Stimulated activated CD4-positive, alpha-beta T cell treated with anti-CD3 and anti-CD28 coated beads, Interleukin-1b, Interleukin-23, amount 100 ng/mL, for 4 hours (primary cell): ENCODE data around the gene CLHC1.
"Not testable (repeated sequence)": the region's sequence is repeated elsewhere in the genome, so short reads cannot be mapped to it uniquely, and the experiment has no call there.

Experiments
- DNase-seq, 2 donors: peaks; one replicate each; pipeline ENCODE4 v3.0.0-alpha.2; 2020; ENCODE audit warnings: low read depth in 2 of 2

Gene CLHC1

DNA sequence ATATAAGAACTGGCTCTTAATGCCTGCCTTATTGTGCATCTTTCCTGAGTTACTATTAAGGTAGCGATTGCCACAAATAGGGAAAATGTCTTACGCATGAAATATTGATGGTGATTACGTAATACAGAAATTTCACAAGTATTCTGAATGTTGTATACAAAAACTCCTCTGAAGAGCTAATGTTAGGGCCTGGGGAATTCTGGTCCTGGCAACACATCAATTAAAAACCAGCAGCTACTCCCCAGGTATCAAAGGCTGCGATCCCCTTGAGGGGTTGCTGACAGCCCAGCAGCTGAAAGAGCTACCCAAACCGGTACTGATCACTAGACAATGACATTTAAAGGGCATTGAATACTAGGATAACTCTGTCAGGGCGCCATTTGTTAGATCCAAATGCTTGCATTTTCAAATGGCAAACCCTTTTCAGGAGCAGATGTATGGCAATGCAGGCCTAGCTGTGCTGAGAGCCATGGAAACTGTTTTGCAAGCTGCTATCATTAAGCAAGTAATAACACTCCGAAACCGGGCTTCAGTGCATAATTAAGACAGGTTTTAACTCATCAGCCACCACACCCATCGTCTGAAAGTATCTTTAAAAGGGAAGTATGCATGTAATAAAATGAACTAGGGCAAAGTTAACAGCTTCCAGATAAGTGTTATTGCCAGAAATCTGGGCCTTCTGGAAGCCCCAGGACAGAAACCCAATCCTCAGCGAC, 78.4 kb downstream of the CLHC1 start:
- no peak for DNase-seq

DNA sequence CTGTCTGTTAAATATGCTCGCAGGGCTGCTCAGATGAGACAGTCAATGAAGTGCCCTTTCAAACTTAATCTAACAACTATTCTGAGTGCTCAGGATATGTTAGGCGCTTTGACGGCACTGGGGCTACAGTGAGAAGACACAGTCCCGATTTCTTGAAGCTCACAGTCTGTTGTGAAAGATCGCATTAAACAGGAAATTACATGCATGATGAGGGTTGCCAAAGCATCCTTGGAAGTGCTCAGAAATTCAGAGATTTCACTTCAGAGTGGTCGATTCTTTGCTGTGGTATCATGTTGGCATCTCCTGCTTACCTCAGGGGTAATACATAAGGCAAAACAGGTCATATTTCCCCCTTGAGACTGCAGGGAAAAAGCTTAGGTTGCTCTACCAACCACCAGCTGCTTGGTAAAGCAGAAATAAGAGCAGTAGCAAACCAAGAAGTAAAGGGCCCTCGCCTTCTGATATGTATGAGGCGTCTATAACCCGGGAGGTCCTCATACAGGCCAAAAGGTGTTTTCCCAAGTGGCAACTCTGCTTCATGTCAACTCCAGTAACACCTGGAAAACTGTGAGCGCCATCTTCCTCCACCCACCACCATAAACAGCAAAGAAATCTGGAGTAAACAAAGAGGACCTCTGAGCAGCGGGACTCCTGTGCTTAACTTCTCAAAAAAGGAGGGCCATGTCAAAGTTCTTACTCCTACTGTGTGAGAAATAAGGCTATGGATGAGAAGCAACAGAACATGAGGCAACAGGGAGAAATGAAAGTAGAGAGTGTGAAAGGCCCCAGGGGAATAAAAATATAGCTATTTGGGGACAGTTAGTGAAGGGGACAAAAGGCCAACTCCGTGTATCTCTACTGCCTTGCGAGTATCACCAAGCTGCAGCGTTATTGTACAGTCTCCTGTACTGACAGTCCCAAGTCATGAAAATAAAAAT, 79.3 kb downstream of the CLHC1 start:
- no peak for DNase-seq

DNA sequence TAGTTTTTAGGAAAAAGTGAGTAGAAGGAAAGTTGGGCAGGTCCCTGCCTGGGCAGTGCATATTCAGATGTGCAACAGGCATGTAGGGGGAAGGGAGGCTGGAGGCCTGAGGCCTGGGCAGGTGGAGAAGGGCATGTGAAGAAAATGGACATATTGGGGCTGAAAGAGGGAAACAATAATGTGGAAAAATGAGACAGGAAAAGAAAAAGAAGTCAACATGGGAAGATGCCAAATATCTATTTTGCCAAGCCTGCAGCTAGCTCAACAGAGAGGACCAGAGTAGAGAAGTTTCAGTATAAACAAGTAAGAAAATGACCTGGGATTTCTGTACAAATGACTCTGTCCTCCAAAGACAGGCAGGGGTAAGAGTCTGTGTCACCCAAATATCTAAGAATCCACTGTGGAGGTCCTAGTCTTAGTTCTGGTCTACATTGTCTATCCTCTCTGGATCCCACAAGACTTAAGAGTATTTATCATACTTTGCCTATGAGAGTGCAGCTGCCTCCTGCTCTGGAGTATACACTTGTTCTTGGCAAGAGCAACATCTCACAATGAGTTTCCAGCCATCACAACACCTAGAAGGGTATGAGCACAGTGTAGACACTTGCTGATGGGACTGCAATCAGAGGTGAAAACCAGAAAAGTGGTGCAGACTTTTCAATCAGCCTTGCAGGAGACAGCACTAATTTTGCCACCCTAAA, 80.2 kb downstream of the CLHC1 start:
- no peak for DNase-seq

DNA sequence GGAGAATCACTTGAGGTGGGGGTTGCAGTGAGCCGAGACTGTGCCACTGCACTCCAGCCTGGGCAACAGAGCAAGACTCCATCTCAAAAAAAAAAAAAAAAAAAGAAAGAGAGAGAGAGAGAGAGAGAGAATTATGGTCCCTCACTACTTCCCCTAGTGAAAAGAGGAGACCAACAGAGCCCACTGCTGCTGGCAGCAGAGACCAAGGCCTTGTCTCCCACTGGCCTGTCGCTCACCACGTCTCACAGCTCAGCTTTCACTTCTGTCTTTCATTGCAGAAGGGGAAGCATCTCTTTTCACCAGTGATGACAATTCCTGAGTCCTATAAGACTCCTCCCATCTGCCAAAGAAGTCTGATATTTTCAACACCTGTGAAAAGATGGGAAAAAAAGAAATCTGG, 81.3 kb downstream of the CLHC1 start:
- DNase-seq, result no peak

DNA sequence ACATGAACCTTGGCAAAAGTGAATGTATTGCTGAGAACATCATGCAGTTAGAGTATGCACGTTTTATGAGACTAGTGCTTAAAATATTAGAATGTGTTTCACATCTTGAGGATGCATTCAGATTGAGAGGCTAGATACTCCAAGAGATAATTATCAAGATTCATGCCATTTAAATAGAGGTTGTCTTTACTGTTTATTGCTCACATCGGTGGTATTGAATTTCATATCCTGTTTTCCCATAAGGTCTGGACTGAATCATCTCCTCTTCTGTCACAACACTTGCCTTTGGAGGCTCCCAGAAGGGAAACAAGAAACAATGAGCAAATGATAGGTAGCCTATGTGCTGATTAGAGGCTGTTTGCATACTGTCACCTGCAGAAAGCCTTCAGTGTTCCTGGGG, 83.8 kb downstream of the CLHC1 start:
- no peak for DNase-seq

DNA sequence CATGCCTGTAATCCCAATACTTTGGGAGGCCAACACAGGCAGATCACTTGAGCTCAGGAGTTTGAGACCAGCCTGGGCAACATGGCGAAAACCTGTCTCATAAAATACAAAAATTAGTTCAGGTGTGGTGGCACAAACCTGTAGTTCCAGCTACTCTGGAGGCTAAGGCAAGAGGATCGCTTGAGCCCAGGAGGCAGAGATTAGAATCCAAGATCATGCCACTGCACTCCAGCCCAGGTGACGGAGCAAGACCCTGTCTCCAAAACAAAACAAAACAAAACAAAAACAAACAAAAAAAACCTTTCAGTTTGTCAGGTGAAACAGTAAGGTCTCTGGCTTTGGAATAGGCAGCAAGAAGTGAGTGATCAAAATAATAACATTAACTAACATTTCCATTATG, 84.6 kb downstream of the CLHC1 start:
- no peak for DNase-seq

DNA sequence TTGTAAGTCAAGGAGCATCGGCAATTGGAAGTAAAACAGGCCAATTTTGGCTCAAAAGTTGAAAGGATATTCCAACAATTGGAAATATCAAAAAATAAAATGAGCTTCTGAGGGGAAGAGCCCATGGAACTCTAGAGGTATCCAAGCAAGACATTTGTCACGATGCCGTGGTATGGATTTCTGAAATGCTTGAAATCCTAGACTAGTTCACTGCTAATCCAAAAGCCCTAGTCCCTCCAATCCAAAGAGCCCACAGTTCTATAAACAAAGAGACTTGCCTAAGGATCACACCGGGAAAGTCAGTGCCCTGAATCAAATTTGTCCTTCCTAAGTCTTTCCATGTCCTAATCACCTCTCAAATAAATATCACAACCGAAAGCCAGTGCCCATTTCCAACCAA, 85.1 kb downstream of the CLHC1 start:
- DNase-seq, result no peak

DNA sequence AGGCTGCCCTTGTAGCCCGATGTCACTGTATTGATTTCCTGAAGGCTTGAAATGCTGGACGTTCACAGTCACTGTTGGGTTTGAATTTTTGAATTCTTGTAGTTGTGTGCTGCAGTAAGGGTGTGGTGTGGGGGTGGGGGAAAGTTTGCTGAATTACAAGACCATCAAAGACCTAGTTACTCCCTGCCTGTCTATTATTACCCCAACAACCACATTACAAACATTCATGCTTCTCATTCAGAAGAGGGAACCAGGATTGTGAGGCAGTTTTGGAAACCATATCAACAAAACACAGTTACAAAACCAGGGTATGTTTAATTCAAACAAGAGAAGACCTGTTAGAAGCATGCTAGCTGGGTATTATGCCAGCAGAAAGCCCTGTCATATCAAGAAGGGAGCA, 85.8 kb downstream of the CLHC1 start:
- DNase-seq, result no peak

DNA sequence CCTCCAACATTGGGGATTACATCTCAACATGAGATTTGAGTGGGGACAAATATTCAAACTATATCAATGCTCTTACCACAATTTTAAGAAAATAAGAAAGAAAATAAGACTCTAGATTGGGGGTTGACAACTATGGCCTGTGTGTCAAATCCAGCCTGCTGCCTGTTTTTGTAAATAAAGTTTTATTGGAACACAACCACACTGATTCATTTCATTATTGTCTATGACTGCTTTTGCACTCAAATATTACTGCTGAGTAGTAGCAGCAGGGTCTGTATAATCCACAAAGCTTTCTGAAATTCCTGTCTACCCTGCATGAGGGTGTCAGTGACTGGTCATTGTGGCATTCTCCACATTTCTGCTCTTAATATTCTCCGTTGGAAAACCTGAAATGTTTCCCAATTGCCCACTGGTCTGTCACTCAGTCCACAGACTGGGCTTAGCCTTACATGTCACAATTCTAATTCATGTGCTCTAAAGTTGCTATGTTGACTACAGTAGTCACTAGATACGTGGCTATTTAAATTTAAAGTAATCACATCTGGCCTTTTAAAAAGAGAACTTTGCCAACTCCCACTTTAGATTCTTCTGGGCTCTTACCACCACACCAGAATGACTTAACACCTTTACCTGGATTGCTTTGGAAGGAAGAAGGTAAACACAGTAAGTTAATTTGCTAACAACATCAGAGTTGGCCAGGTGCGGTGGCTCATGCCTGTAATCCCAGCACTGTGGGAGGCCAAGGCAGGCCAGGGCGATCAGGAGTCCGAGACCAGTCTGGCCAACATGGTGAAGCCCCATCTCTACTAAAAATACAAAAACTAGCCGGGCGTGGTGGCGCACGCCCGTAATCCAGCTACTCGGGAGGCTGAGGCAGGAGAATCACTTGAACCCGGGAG, 86.9 kb downstream of the CLHC1 start:
- DNase-seq, result no peak

DNA sequence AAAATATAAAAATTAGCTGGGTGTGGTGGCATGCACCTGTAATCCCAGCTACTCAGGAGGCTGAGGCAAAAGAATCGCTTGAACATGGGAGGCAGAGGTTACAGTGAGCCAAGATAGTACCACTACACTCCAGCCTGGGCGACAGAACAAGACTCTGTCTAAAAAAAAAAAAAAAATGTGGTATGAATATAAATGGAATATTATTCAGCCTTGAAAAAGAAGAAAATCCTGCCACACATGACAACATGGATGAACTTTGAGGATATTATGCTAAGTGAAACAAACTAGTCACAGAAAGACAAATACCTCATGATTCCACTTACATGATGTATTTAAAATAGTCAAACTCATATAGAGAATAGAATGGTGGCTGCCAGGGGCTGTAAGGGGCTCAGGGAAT, 88.4 kb downstream of the CLHC1 start:
- not testable (repeated sequence) for DNase-seq

DNA sequence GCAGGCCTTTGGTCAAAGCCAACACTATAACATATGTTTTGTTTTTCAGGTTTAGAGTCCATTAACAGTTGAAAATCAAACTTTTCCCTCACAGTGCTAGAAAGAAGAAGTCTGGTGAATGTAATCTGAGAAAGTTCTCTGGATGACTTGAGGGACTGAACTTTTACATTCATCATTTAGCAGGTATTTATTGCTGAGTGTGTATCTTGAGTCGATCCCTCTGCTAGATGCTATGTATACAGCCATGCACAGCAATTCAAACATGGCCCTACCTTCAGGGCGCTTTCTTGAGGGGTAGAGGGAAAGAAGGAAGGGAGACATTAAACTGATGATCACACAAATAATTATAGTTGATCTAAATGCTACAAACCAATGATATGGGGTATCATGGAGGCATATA, 89.6 kb downstream of the CLHC1 start:
- DNase-seq, result no peak

DNA sequence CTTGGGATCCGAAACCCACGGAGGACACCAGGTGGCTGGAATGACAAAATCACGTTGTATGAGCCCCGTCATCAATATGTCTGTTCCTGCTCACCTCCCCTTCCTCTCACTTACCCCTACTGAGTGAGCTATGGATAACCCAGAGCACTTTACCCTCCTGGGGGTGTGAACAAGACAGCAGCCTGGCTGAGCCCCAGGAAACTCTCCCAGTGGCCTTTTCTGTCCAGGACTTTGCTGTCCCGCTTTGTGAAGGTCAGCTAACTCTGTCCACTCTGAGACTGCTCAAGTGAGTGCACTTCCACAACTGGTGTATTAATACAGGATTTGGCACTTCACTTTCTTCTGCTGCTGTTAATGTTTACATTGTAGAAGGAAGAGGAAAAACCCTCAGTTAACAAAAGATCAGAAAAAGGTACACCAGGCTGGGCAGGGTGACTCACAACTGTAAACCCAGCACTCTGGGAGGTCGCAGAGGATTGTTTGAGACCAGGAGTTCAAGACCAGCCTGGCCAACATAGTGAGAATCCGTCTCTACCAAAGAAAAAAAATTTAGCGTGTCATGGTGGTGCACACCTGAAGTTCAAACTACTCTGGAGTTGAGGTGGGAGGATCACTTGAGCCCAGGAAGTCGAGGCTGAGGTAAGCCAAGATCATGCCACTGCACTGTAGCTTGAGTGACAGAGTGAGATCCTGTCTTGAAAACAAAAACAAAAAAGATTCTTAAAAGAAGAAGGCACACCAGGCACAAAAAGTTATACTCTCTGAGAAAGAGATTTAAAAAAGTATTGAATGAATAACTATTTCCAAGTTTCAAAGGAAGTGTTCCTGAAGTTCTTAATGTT, 90.3 kb downstream of the CLHC1 start:
- no peak for DNase-seq

DNA sequence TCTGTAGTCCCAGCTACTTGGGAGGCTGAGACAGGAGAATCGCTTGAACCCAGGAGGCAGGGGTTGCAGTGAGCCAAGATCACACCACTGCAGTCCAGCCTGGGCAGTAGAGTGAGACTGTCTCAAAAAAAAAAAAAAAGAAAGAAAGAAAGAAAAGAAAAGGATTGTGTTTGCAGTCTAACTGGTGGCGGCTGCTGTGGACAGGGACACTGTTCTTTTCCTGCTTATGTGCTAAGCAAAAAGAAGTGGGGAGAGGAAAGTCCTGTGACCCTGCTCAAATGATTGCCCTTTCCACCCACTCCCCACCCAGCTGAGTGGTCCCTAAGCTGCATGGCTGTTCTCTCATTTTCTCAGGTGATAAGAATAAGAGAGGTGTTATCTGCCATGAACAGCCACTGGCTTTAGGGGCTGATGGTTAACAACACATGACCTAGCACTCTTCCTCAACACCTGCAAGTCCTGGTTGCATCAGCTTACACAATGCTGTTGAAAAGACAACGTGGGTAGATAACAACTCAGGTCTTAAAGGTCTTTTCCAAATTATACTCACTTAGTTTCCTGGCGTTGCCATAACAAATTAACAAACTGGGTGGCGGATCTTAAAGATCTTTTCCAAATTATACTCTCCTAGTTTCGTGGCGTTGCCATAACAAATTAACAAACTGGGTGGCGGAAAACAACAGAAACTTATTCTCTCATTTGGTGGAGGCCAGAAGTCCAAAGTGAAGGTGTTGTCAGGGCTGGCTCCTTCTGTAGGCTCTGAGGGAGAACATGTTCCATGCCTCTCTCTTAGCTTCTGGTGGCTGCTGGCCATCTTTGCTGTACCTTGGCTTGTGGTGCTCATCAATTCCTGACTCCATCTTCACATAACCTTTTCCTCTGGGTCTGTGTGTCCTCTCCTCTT, 91.5 kb downstream of the CLHC1 start:
- no peak for DNase-seq

DNA sequence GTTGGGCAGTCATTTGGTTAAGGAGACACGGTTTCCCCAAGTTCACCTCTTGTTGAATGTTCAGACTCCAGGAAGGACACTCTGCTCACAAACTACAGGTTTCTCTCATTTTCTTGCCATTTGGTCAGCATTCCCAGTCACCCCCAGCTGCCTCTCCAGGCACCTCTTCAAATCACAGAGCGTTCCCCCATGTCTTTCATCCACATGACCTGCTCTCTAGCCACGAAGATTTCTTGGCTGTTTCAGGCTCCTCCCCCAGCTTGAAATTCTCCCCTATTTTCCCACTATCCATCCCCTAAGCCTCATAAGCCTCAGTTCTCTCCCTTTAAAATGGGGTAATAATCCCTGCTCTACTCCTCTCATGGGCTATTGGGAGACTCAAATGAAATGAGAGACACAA, 92.8 kb downstream of the CLHC1 start:
- no peak for DNase-seq

DNA sequence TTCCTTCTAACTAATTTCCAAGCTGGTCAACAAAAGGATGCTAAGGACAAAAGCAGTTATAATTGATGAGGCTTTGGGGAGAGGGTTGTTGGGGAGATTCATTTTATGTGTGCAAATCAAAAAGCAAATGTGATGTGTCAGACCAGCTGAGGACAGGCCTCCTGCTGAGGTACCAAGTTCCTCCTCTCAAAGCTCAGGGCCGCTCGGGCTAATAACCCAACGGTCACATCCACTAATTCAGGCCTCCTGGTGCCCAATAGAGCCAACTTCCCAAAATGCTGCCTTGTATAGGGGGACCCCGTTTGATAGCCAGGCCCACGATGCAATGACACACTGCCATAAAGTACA, 93.2 kb downstream of the CLHC1 start:
- DNase-seq, result no peak

DNA sequence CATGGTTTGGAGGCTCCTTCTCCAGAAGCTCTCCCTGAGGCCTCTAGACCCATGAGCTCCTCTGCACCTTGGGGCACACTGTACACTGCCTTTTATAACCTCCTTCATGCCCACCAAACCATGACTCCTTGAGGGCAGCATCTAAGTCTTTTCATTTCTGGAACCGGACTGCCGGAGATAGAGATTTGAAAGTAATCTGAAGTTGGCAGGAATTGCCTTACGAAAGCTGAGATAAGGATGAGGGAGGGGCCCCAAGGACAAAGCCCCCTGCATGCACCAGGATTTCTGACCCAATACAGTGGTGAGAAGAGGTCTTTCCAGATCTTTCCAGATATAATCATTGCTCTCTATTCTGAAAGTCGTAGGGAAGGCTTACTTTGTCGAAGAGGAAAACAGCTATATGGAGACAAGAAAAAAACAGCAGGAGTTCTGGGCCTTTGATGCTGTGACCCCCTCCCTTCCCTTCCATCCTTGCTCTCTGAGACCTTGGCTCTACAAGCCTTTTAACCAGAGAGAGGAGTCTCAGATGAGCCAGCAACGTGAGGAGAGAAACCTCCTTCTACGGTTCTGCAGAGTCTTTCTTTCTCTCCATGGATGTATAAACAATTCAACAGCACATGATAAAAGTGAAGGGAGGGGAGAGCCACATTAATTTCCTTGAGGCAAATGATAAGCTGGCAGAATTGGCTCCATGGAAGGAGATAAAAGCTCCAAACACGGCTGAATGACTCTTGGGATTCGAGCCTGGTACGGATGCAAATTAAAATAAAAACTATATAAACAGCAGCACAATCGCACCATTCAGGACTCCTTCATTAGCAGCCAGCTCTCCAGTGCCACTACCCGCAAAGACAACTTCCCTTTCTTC, 93.8 kb downstream of the CLHC1 start:
- DNase-seq, result no peak

DNA sequence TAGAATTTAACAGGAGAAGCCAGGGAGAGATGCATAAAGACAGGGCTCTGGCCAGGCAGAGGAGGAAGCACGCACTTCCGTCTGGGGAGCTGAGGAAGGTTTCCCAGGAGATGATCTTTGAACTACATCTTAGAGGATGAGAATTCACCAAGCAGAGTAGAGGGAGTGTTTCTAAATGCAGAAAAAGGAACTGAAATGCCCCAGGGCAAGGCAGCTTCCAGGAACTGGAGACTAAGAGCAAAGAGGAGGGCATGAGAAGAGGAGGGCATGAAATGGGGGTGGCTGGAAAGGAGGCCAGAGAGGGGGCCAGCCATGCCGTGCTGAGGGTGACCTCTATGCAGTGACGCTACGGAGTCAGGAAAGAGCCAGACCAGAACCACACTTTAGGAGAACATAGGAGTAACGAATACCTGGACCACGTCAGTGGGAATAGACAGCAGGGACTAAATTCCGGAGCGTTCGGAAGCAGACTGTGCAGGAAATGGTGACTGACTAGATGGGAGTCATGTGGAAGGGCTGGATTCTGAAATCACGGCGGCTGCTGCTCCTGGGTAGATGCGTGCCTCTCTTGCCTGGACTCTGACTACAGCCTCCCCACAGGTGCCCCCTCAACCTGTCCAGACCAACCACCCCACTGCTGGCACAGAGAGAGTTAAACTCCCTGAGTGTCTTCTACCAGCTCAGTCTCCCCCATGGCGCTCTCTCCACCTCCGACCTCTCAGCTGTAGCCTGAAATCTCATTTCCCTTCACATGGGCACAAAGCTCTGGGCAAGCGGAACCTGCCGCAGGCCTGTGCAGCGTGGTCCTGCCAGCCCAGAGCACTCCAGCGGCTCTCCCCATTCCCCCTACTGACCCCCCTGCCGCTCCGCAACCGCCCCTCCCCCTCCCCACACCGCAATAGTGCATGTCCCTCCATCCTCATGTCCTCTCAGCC, 94.8 kb downstream of the CLHC1 start:
- no peak for DNase-seq

DNA sequence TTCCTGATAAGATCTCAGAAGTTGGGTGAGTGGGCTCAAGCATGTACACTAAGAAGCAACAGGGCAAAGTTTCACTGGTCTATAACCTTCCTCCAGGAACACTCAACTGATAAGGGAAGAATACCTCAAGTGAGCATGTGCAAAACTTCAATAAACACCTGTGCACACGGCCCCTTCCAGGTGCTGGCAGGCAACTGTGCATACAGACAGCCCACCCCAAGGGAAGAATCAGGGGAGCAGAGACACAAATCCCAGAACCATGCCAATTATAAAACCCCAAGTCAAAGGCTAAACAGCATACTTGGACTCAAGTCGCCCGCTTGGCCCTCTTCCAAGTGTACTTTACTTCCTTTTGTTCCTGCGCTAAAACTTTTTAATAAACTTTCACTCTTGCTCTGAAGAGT, 96.0 kb downstream of the CLHC1 start:
- DNase-seq, result no peak
